ENCODE data around the gene PLA2G7. TPM values are rescaled to one million over a fixed set of nuclear protein-coding genes. Genes with fewer than 3 reads are reported as not detected.
"Not testable (repeated sequence)": the region's sequence is repeated elsewhere in the genome, so short reads cannot be mapped to it uniquely, and the experiment has no call there.

The PLA2G7 gene
- total and polyA plus RNA-seq, 12 donors = 0.91 to 25.8 (median 4.3) TPM

GRCh38 chr6:46746696-46747095 lies 11.5 kb upstream of the PLA2G7 start, which contains the start of gene ANKRD66:
Gene ANKRD66 (plus strand): TSS chr6:46746933. CDS start chr6:46751949, 5,016 bp downstream.
- 55 to 83% (median 72%) methylated on average over 1 of the region's 1 CpG for WGBS, 4 donors
- no peaks in the 10 kb centered on the region for H3K36me3 ChIP-seq (replicated peaks in 1 of 2)
- no peaks in the 10 kb centered on the region for H3K27me3 ChIP-seq
- no peak for DNase-seq
- no peaks in the 10 kb centered on the region for H3K4me1 ChIP-seq (replicated peaks in 1 of 2)
- no peaks in the 10 kb centered on the region for H3K9me3 ChIP-seq (replicated peaks in 1 of 3)
- no peak within 1 kb of the TSS for H3K4me3 ChIP-seq
- no peak within 1 kb of the TSS for H3K27ac ChIP-seq
- no peak for TF ChIP-seq POLR2A (IDR thresholded peaks at IDR 0.05)
- TF ChIP-seq, protein P1, sequence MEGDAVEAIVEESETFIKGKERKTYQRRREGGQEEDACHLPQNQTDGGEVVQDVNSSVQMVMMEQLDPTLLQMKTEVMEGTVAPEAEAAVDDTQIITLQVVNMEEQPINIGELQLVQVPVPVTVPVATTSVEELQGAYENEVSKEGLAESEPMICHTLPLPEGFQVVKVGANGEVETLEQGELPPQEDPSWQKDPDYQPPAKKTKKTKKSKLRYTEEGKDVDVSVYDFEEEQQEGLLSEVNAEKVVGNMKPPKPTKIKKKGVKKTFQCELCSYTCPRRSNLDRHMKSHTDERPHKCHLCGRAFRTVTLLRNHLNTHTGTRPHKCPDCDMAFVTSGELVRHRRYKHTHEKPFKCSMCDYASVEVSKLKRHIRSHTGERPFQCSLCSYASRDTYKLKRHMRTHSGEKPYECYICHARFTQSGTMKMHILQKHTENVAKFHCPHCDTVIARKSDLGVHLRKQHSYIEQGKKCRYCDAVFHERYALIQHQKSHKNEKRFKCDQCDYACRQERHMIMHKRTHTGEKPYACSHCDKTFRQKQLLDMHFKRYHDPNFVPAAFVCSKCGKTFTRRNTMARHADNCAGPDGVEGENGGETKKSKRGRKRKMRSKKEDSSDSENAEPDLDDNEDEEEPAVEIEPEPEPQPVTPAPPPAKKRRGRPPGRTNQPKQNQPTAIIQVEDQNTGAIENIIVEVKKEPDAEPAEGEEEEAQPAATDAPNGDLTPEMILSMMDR (IDR thresholded peaks at IDR 0.05) = no peak
- intact Hi-C loops (cut with DNase I) = no loop called here

DNA sequence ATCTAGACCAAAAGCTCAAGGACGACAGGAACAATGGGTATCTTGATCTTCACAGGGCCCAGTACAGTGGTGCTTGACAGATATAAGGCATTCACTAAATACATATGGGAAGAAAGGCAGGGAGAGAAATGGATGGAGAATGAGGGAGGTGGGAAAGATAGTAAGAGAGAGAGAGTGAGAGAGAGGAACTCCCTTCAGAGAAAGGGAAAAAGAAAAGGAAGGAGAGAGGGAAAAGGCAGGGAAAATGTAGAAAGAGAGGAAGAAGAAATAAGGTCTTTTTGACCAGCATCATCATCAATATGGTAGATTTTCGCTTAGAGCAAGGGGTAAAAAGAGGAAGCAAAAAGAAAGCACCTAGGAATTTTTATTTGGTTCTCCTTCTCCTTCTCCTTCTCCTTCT lies 10.8 kb upstream of the PLA2G7 start:
- no peak overlapping the region for H3K27ac ChIP-seq
- no peaks in the 10 kb centered on the region for H3K36me3 ChIP-seq (replicated peaks in 1 of 2)
- no peaks in the 10 kb centered on the region for H3K27me3 ChIP-seq
- H3K4me1 ChIP-seq (replicated peaks in 1 of 2) = no peaks in the 10 kb centered on the region
- no peak for DNase-seq
- H3K9me3 ChIP-seq (replicated peaks in 1 of 3) = no peaks in the 10 kb centered on the region
- TF ChIP-seq, protein P1 (IDR thresholded peaks at IDR 0.05) = no peak
- no peak for TF ChIP-seq POLR2A (IDR thresholded peaks at IDR 0.05)
- no peak overlapping the region for H3K4me3 ChIP-seq
- 55 to 74% (median 57%) methylated on average over 2 of the region's 2 CpGs for WGBS, 4 donors
- intact Hi-C loops (cut with DNase I) = no loop called here

DNA sequence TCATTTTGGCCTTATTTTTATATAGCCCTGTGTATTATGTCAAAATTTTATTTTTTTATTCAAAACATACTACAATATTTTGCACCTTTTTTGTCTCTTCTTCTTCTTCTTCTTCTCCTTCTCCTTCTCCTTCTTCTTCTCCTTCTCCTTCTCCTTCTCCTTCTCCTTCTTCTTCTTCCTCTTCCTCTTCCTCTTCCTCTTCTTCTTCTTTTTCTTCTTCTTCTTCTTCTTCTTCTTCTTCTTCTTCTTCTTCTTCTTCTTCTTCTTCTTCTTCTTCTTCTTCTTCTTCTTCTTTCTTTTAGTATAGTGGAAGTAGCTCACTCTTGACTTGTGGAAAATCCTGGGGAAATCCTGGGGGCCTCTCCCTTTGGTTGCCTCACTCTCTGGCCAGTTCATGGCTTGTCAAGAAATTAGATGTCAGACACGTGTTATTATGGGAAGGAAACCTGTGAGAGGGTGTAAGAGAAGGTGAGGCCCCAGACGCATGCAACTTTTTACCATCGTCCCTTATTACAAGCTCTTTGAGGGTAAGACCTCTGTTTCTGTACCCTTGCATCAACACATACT lies 9.1 kb upstream of the PLA2G7 start:
- H3K27ac ChIP-seq; DNase-seq; intact Hi-C loops (cut with DNase I); H3K4me1 ChIP-seq (replicated peaks in 1 of 2); H3K4me3 ChIP-seq; H3K36me3 ChIP-seq (replicated peaks in 1 of 2); H3K9me3 ChIP-seq (replicated peaks in 1 of 3); H3K27me3 ChIP-seq: not testable (repeated sequence)
- 75 to 81% (median 78%) methylated on average over 3 of the region's 3 CpGs for WGBS, 4 donors

DNA sequence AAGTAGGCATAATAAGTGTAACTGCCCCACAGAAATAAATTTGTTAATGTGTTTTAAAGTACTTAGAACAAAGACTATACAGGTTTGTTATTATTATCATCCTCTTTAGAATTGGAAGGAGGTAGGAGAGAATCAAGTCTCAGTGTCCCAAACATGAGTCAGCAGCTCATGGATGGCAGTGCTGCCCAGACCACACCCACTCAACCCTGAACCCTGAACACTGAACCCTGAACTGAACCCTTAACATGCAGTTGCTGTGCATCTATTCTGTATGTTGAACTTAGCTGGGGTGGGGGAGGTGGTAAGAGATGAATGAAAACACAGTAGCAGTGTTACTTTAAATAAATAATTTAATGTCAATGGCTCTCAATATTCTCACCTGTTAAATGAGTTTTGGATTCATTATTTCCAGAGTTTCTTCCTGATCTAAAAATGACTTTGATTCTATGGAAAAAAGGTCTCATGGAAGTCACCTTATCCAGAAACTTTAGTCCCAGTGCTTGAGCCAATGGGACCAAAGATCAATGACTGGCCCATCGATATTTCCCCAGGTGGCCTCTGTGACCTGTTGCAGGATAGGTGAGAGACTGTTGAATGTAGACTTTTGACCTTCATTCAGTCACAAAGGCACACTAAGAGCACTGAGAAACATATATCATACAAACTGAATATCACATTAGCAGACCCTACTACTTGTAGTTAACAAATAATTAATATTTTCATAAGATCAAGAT lies 8.4 kb upstream of the PLA2G7 start:
- no peak overlapping the region for H3K4me3 ChIP-seq
- no peaks in the 10 kb centered on the region for H3K4me1 ChIP-seq (replicated peaks in 1 of 2)
- intact Hi-C loops (cut with DNase I) = no loop called here
- no peaks in the 10 kb centered on the region for H3K36me3 ChIP-seq (replicated peaks in 1 of 2)
- WGBS, 4 donors = 74 to 93% (median 84%) methylated on average over 1 of the region's 1 CpG
- DNase-seq = no peak
- no peaks in the 10 kb centered on the region for H3K9me3 ChIP-seq (replicated peaks in 1 of 3)
- TF ChIP-seq, protein P1 (IDR thresholded peaks at IDR 0.05) = no peak
- no peak for TF ChIP-seq POLR2A (IDR thresholded peaks at IDR 0.05)
- no peak overlapping the region for H3K27ac ChIP-seq
- H3K27me3 ChIP-seq = no peaks in the 10 kb centered on the region

DNA sequence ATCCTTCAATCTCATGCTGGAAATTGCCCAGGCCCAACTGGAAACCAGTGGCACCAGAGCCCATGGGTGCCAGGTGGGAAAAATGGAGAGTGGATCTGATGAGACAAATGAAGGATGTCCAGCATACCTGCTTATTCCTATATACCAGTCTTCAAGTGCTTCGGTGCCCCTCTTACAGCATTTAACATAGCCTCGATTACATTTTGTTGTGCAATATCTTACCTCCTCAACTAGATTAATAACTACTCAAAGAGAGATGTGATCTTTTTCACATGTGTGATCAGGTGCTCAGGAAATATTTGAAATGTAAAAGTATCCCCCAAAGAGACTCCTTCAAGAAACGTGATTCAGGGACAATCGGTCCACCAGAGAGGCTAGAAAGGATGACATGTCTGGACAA lies 6.7 kb upstream of the PLA2G7 start:
- no peak for TF ChIP-seq POLR2A (IDR thresholded peaks at IDR 0.05)
- TF ChIP-seq, protein P1 (IDR thresholded peaks at IDR 0.05) = no peak
- H3K27me3 ChIP-seq = no peaks in the 10 kb centered on the region
- intact Hi-C loops (cut with DNase I) = no loop called here
- H3K4me1 ChIP-seq (replicated peaks in 1 of 2) = no peaks in the 10 kb centered on the region
- no peak for DNase-seq
- no peaks in the 10 kb centered on the region for H3K9me3 ChIP-seq (replicated peaks in 1 of 3)
- H3K36me3 ChIP-seq (replicated peaks in 1 of 2) = no peaks in the 10 kb centered on the region
- H3K27ac ChIP-seq = no peak overlapping the region
- no peak overlapping the region for H3K4me3 ChIP-seq
- 86 to 92% (median 89%) methylated on average over 4 of the region's 4 CpGs for WGBS, 4 donors
